CMK (cell line): ENCODE measurements around the gene ELF3.
A peak's percentile ranks its signal among the peaks of the same experiment; 100 is the strongest.
"Not testable (repeated sequence)": the region's sequence is repeated elsewhere in the genome, so short reads cannot be mapped to it uniquely, and the experiment has no call there.

ENCODE experiments used
- DNase-seq: peaks from one replicate; pipeline ENCODE4 v3.0.0-alpha.2; 2010; ENCODE audit warnings: low read depth

The ELF3 gene

GRCh38 chr1:202010180-202011015 is at the start of gene ELF3:
Gene ELF3, plus strand, starts transcription at chr1:202010587. Its CDS starts 550 bp downstream, at chr1:202011137.
- DNase-seq = no peak

DNA sequence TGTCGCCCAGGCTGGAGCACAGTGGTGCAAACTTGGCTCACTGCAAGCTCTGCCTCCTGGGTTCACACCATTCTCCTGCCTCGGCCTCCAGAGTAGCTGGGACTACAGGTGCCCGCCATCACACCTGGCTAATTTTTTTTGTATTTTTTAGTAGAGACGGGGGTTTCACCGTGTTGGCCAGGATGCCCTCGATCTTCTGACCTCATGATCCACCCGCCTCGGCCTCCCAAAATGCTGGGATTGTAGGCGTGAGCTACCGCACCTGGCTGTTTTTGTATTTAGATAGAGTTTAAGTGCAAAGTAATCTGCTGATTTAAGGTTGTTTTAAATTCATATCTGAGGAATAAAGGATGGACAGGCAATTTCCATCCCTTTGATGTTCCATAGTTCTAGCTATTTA is 48.0 kb upstream of the ELF3 start:
- not testable (repeated sequence) for DNase-seq

GRCh38 chr1:201964261-201964660 is 46.1 kb upstream of the ELF3 start:
- no peak for DNase-seq

GRCh38 chr1:201966171-201966570 is 44.2 kb upstream of the ELF3 start:
- no peak for DNase-seq

DNA sequence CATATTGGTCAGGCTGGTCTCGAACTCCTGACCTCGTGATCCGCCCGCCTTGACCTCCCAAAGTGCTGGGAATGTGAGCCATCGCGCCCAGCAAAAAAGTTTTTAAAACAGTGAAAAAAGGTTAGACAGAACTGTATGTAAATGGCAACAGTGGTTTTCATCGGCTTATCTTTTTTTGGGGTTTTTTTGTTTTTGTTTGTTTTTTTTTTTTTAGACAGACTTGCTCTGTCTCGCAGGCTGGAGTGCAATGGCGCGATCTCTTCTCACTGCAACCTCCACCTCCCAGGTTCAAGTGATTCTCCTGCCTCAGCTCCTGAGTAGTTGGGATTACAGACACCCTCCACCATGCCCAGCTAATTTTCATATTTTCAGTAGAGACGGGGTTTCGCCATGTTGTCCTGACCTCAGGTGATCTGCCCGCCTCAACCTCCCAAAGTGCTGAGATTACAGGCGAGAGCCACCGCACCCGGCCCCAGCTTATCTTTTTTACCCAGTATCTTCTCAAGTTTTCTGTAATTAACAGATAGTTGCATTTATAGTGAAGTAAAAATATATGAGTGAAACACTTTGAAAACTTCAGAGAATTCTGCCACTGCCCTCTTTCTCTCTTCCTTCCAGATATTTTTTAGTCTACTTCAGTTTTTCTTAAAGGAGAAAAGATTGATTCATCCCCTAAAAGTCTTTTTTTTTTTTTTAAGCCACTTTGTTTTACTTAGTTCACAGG is 42.0 kb upstream of the ELF3 start:
- DNase-seq = no peak

DNA sequence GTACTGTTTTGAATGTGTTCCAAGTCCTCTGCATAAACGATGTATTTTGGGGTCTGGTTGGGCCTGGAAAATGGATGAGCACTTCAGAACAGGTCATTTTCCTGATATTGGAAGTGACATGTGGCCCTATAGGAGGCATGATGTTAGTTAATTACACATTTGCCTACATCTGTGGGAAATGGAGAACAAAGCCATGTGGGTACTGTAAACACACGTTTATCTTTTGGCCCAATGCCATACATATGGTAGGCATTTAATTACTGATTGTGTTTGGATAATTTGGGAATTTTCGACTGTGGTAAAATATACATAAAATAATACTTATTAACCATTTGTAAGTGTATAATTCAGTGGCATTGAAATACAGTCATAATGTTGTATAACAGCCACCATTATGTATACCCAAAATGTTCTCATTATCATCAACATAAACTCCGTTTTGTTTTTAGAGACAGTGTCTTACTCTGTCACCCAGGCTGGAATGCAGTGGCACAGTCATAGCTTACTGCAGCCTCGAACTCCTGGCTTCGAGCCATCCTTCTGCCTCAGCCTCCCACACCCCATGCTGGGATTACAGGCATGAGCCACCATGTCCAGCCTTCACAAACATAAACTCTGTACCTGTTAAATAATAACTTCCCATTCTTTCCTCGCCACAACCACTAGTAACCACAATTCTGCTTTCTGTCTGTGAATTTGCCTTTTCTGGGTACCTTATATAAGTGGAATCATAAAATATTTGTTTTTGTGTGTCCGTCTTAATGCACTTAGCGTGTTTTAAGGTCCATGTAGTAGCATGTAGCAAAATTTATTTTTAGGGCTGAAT is 39.8 kb upstream of the ELF3 start:
- DNase-seq = no peak

- no peak for DNase-seq
These were observed 28.2 kb upstream of the ELF3 start for GRCh38 chr1:201982082-201982622.

DNA sequence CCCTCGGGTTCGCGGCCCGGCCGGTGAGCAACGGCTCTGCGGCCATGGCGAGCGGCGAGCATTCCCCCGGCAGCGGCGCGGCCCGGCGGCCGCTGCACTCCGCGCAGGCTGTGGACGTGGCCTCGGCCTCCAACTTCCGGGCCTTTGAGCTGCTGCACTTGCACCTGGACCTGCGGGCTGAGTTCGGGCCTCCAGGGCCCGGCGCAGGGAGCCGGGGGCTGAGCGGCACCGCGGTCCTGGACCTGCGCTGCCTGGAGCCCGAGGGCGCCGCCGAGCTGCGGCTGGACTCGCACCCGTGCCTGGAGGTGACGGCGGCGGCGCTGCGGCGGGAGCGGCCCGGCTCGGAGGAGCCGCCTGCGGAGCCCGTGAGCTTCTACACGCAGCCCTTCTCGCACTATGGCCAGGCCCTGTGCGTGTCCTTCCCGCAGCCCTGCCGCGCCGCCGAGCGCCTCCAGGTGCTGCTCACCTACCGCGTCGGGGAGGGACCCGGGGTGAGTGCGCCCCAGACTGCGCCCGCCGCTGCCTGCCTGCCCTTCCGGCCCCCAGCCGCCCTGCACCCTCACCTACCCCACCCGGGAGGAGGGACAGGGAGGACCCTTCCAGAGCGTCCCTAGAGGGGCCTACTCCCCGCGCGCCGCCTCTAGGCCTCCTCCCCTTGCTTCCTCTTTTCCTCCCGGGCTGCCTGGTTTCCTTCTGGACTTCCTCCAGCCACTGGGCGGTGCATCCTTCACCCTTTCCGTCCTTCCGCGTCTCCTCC is 27.6 kb upstream of the ELF3 start, which contains the start of gene RNPEP:
Gene RNPEP (plus strand): TSS at position 26 of the 757 bp plus-strand sequence. CDS start 19 bp downstream, at position 45.
- peak; percentile 73 for DNase-seq

GRCh38 chr1:201983380-201983805 is 27.0 kb upstream of the ELF3 start:
- no peak for DNase-seq

DNA sequence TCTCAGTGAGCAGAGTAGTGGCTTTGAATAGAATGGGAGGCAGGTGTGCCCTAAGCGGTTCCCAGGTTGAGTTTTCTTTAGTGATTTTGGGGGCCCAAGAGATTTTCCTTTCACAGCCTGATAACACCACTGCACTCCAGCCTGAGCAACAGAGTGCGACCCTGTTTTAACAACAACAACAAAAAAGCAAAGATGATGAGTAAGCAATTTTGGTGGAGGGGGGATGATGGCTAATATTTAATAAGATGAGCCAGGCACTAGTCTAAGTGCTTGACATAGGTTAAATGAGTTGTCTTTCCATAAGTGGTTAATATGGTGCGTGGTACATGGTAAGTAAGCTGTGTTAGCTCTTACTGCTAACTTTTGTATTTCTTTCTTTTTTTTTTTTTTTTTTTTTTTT is 25.9 kb upstream of the ELF3 start:
- DNase-seq = no peak

DNA sequence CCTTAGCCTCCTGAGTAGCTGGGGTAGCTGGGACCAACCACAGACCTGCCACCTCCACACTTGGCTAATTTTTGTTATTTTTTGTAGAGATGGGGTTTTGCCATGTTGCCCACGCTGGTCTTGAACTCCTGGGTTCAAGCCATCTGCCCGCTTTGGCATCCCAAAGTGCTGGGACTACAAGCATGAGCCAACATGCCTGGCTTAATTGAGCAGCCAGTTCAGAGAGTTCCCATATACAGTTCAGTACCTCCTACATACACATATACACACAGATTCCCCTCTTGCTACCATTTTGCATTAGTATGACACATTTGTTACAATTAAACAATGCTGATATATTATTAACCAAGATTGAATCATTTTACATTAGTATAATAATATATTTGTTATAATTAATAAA is 25.0 kb upstream of the ELF3 start:
- no peak for DNase-seq

DNA sequence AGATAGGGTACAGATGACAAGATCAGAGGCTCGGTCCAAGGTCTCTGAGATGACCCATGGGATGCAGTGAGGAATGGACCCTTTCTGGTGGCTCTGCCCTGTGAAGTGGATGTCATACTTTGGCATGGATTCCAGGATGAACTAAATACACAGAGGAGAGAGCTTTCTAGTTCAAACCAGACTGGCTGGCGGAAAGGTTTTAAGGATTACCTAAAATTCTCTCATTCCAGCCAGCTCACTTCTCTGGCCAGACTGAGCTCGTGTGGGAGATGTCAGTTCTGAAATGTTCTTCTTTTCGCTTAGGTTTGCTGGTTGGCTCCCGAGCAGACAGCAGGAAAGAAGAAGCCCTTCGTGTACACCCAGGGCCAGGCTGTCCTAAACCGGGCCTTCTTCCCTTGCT is 21.8 kb upstream of the ELF3 start:
- no peak for DNase-seq

DNA sequence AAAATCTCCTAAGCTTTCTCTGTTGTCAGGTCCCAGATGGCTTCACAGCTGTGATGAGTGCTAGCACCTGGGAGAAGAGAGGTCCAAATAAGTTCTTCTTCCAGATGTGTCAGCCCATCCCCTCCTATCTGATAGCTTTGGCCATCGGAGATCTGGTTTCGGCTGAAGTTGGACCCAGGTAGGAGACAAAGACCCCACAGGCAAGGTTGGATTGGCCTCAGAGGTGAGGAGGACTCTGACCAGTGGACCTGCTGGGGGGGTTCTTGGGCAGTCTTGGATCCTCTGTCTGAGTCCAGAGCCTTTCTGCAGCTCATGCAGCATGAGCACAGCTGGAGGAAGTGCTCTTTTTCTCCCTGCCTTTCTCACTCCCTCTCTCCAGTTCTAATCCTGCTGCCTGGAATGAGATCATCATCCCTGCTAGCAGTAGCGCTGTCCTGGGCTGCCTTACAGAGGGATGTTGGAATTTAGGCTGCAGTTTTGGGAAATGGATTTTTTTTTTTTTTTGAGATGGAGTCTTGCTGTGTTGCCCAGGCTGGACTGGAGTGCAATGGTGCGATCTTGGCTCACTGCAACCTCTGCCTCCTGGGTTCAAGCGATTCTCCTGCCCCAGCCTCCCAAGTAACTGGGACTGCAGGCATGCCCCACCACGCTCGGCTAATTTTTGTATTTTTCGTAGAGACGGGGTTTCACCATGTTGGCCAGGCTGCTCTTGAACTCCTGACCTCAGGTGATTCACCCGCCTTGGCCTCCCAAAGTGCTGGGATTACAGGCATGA is 20.8 kb upstream of the ELF3 start:
- DNase-seq = no peak

DNA sequence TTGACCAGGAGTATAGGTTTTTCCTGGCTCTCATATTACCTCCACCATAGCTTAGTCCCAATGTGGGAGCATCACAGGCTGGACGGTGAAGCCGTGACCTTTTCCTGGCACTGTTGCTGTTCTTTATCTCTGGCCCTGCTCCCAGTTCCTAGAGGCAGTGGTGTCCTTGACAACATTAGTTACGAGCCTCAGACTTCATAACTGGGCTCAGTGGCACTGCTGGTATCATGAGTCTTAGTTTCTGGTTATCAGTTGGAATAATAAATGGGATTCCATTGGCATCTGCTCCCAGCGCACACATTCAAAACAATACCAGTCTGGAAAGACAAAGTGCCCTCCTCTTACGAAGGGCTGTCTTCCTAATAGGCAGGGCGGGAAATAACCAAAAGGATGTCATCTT is 20.0 kb upstream of the ELF3 start:
- DNase-seq = no peak

DNA sequence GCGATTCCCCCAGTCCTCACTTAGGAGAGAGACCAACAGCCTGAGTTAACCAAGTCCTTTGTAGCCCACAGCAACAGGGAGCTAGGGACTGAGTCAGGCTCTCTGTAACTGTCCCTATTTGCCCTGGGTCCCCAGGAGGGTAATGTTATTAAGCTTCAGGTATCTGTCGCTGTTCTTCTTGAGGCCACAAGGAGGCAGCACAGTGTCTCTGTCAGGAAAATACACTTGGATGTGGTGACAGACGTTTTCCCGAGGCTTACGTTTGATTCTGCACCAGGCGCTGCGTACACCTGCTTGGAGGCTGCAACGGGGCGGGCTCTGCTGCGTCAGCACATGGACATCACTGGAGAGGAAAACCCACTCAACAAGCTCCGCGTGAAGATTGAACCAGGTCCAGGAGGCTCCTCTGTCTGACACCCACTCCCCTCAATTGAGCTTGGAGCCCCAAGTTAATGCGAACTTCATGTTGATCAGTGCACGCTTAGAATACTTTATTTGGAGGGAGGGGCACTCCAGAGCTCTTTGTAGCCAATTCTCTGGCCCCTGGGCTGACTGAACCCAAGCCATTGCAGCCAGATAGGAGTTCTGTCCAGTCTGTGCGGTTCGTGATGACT is 10.7 kb upstream of the ELF3 start:
- DNase-seq = no peak

GRCh38 chr1:202002507-202002906 is 7.9 kb upstream of the ELF3 start:
- no peak for DNase-seq

DNA sequence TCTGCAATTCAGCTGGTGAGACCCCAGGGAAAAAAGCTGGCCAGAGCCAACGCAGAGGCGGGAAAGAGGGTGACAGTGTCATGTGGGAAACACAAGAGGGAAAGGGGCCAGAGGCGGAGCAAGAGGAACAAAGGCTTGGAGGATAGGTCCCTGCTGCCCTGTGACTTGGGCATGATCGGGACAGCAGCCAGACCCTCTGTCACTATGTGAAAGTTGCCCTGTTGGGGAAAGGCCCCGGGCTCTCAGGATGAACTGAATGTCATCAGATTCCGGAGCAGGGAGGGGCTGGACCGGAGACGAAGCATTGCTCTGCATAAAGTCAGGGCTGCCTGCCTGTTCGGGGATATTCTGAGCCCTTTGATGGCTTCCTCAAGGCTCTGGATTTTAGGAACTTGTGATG is 5.7 kb upstream of the ELF3 start:
- DNase-seq = no peak

GRCh38 chr1:202005958-202006357 is 4.4 kb upstream of the ELF3 start:
- DNase-seq = no peak

DNA sequence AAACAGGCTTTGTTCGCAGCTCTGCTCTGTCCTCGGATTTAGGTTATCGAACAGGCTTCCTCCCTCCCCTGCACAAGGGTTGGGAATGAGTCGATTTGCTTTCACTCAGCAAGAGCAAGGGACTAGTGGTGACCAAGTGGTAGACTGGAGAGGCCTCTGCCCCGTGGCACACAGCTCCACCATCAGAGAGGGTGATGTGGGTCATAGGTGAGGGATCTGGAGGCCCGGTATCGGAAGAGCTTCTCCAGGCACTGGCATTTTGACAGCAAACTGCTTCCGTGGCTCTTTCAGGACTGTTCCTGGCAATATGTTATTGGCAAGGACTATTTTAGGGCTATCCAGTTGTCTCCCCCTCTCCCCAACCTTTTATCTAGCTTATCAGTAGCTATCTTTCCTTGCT is 3.1 kb upstream of the ELF3 start:
- DNase-seq = no peak
